HepG2 (cell line): ENCODE results near the gene ANO10. TPM values are rescaled to one million over a fixed set of nuclear protein-coding genes. Genes with fewer than 3 reads are reported as not detected.
A peak's percentile ranks its signal among the peaks of the same experiment; 100 is the strongest.

Experiments used
- ATAC-seq: fragments of 200-7000 bp; cut with Tn5 transposase; 3 replicates; pipeline ENCODE4 v1.9.1; 2020; ENCODE audit warnings: mild to moderate bottlenecking, moderate library complexity
- BruUV-seq: library from RNA; stranded (reverse); fragments of 400-500 nt; replicated peaks from 2 replicates; lab custom pipeline; 2021; lab: Mats Ljungman, UMichigan
- CTCF ChIA-PET: fragments of 300-600 bp; formaldehyde crosslinking; extraction: SDS; loops from one replicate; lab custom pipeline; 2021; ENCODE audit warnings: low total read pairs, inconsistent platforms, low intra/inter-chr PET ratio; lab: Yijun Ruan, JAX
- POLR2A ChIA-PET: fragments of 350-600 bp; sonication (Branson Sonifier 250); formaldehyde crosslinking; loops from one replicate; lab custom pipeline; 2020; ENCODE audit warnings: antibody characterized with exemption, inconsistent platforms; lab: Yijun Ruan, JAX
- DNase-seq: peaks from one replicate; pipeline ENCODE4 v3.0.0-alpha.2; 2015; ENCODE audit warnings: low spot score
- FAIRE-seq: peaks from 3 replicates; lab custom pipeline; 2011; peaks lifted over from hg19 to GRCh38; lab: Jason Lieb, UNC
- H2AFZ ChIP-seq: one replicate; pipeline ENCODE4 v1.6.1; 2011; ENCODE audit warnings: low read length, inconsistent platforms
- H3K27ac ChIP-seq: fragments of 300-600 bp; 3 replicates; pipeline ENCODE4 v1.8.0; 2011; ENCODE audit warnings: mixed run types, mild to moderate bottlenecking, mixed read lengths, low read length, inconsistent platforms; ENCODE audit not compliant: insufficient read depth; ENCODE audit errors: extremely low read length
- H3K27me3 ChIP-seq, 2 experiments: fragments of 200-600 bp in 1 of 2; 2 replicates in 1 of 2; 3 replicates in 1 of 2; pipeline versions ENCODE4 v1.6.0 to v1.8.0; 2011; ENCODE audit warnings: low read length in 2 of 2, mild to moderate bottlenecking in 2 of 2, moderate library complexity in 2 of 2, inconsistent platforms in 1 of 2; ENCODE audit not compliant: insufficient read depth in 2 of 2, control insufficient read depth in 1 of 2
- H3K36me3 ChIP-seq, 2 experiments: fragments of 200-600 bp in 1 of 2; replicated peaks in 1 of 2; 2 replicates in 1 of 2; 3 replicates in 1 of 2; pipeline versions ENCODE4 v1.5.1 to v1.8.0; 2011; ENCODE audit warnings: low read length in 2 of 2, inconsistent platforms in 1 of 2; ENCODE audit not compliant: insufficient read depth in 2 of 2, control insufficient read depth in 1 of 2
- H3K4me1 ChIP-seq: 2 replicates; pipeline ENCODE4 v1.5.1; 2012; ENCODE audit warnings: low read length, inconsistent platforms; ENCODE audit not compliant: insufficient read depth
- H3K4me2 ChIP-seq: 2 replicates; pipeline ENCODE4 v1.6.0; 2011; ENCODE audit warnings: low read depth, low read length, inconsistent platforms
- H3K4me3 ChIP-seq, 3 experiments: fragments of 200-600 bp in 1 of 3; sonication (generic), shearing (Covaris generic) in 1 of 3; replicated peaks in 1 of 3; 2 replicates each; pipeline ENCODE4 v1.5.1; 2011 to 2016; ENCODE audit warnings: low read length in 3 of 3, inconsistent platforms in 2 of 3, low read depth in 2 of 3, mild to moderate bottlenecking in 2 of 3, control low read depth in 1 of 3, mixed read lengths in 1 of 3; ENCODE audit not compliant: insufficient read depth in 1 of 3
- H3K79me2 ChIP-seq: one replicate; pipeline ENCODE4 v1.6.1; 2011; ENCODE audit warnings: low read length, inconsistent platforms; ENCODE audit not compliant: insufficient read depth
- H3K9ac ChIP-seq: 2 replicates; pipeline ENCODE4 v1.6.0; 2011; ENCODE audit warnings: mild to moderate bottlenecking, low read depth, low read length, inconsistent platforms; ENCODE audit not compliant: insufficient read depth
- H3K9me3 ChIP-seq: 2 replicates; pipeline ENCODE4 v1.5.1; 2012; ENCODE audit warnings: mild to moderate bottlenecking, low read length
- H4K20me1 ChIP-seq: 2 replicates; pipeline ENCODE4 v1.6.0; 2011; ENCODE audit warnings: inconsistent platforms, mild to moderate bottlenecking, low read length, moderate library complexity; ENCODE audit not compliant: insufficient read depth
- FOSL2 ChIP-seq: sonication (generic); formaldehyde crosslinking; IDR thresholded peaks from 2 replicates; pipeline ENCODE4 v1.4.0; 2020; ENCODE audit warnings: missing genetic modification reagents
- RBAK ChIP-seq: sonication (generic); formaldehyde crosslinking; IDR thresholded peaks from 2 replicates; pipeline ENCODE4 v1.5.1; 2020; ENCODE audit warnings: mild to moderate bottlenecking, missing genetic modification reagents
- SOX13 ChIP-seq, 3 experiments: fragments of 450-650 bp in 1 of 3; sonication (generic) in 1 of 3; formaldehyde crosslinking in 1 of 3; IDR thresholded peaks in 2 of 3; conservative IDR thresholded peaks in 1 of 3; 2 replicates each; pipeline versions ENCODE4 v1.5.0 to v1.6.1; 2016 to 2020; ENCODE audit warnings: antibody characterized with exemption in 1 of 3, mild to moderate bottlenecking in 1 of 3, missing compliant biosample characterization in 1 of 3, missing genetic modification reagents in 1 of 3, moderate library complexity in 1 of 3
- ZNF354B ChIP-seq: sonication (generic); formaldehyde crosslinking; IDR thresholded peaks from 2 replicates; pipeline ENCODE4 v1.8.0; 2022; ENCODE audit warnings: mild to moderate bottlenecking, missing genetic modification reagents
- WGBS: methylation state at CpG from one replicate; pipeline ENCODE4 v1.1.6; 2017; ENCODE audit warnings: low lambda C conversion rate; 5-methylcytosine and 5-hydroxymethylcytosine counted together
- in situ Hi-C: cut with HindIII; loops from 2 replicates; pipeline ENCODE4 v1.10.0; 2017; ENCODE audit warnings: low pct_unique_long_range_greater_than_20kb; ENCODE audit not compliant: extremely low pct_ligation_motif_present
- intact Hi-C: fragments of 100-400 bp; cut with micrococcal nuclease; formaldehyde crosslinking; loops from one replicate; pipeline ENCODE4 v1.10.0; 2022; ENCODE audit not compliant: unreplicated experiment
- polyA plus RNA-seq, 8 experiments: library from polyadenylated mRNA; depleted of rRNA in 3 of 8; stranded (reverse) in 7 of 8; unstranded in 1 of 8; fragments of >200 nt; fragmentation: Illumina TruSeq in 4 of 8; extraction: Trizol in 4 of 8; gene quantifications; 2 replicates each; pipeline versions ENCODE4 v1.2.1 to v1.2.3, GENCODE V29; 2011 to 2016; ENCODE audit warnings: low read depth in 4 of 8, missing spikeins in 1 of 8, mixed read lengths in 1 of 8; ENCODE audit not compliant: insufficient read depth in 1 of 8
- total RNA-seq, 5 experiments: library from RNA; depleted of rRNA; stranded (reverse); fragments of >200 nt; fragmentation: Illumina TruSeq; extraction: Trizol; gene quantifications; 2 replicates each; pipeline ENCODE4 v1.2.3, GENCODE V29; 2016; ENCODE audit warnings: low read depth in 1 of 5
- TF ChIP-seq, protein P1 (sequence below): IDR thresholded peaks from 2 replicates; pipeline ENCODE4 v1.6.1; 2016; ENCODE audit warnings: low read depth

Gene ANO10
- total and polyA plus RNA-seq, 2 of the 13 experiments (the other 11 are each of a cell fraction or from before 2014, with no cell fraction given): 10.4 to 13.1 TPM

- H3K9me3 ChIP-seq: peaks cover 8% of the 10 kb centered on the region
- H3K4me1 ChIP-seq: peaks cover 10% of the 10 kb centered on the region
- no peak overlapping the region for H3K9ac ChIP-seq
- ChIA-PET POLR2A (no interaction called here), CTCF (no interaction called here)
- WGBS: 66% methylated on average over 3 of the region's 3 CpGs
- H3K4me2 ChIP-seq: no peak overlapping the region
- H3K36me3 ChIP-seq: no peaks in the 10 kb centered on the region
- no peaks in the 10 kb centered on the region for H4K20me1 ChIP-seq
- FAIRE-seq (no peak), ATAC-seq (no peak), DNase-seq (no peak)
- no peaks in the 10 kb centered on the region for H3K27me3 ChIP-seq
- intact Hi-C loops (no loop called here), in situ Hi-C loops (no loop called here)
- H2AFZ ChIP-seq: no peak overlapping the region
- no peak overlapping the region for H3K27ac ChIP-seq
- no peak overlapping the region for H3K4me3 ChIP-seq
- BruUV-seq: no TSS peak
- TF ChIP-seq, protein P1, sequence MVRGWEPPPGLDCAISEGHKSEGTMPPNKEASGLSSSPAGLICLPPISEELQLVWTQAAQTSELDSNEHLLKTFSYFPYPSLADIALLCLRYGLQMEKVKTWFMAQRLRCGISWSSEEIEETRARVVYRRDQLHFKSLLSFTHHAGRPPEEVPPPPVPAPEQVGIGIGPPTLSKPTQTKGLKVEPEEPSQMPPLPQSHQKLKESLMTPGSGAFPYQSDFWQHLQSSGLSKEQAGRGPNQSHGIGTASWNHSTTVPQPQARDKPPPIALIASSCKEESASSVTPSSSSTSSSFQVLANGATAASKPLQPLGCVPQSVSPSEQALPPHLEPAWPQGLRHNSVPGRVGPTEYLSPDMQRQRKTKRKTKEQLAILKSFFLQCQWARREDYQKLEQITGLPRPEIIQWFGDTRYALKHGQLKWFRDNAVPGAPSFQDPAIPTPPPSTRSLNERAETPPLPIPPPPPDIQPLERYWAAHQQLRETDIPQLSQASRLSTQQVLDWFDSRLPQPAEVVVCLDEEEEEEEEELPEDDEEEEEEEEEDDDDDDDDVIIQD (CRISPR knock-in tag): no peak
- TF ChIP-seq FOSL2: 0 out of 2 replicates have a peak, but pooled peaks have one; percentile 15
- TF ChIP-seq, all 625 proteins: peak for 1
- H3K79me2 ChIP-seq: no peaks in the 10 kb centered on the region
Measured at GRCh38 chr3:43423142-43423541, 198.7 kb downstream of the ANO10 start.

- in situ Hi-C loops: no loop called here
- no peak for FAIRE-seq
- H3K27ac ChIP-seq: no peak overlapping the region
Measured at GRCh38 chr3:43418601-43419272, 203.1 kb downstream of the ANO10 start.

More at GRCh38 chr3:43418601-43419272, 203.1 kb downstream of the ANO10 start:
- H4K20me1 ChIP-seq: no peaks in the 10 kb centered on the region
- H3K4me3 ChIP-seq: no peak overlapping the region
- H2AFZ ChIP-seq: no peak overlapping the region
- no peaks in the 10 kb centered on the region for H3K79me2 ChIP-seq
- no peaks in the 10 kb centered on the region for H3K36me3 ChIP-seq
- ChIA-PET POLR2A (no interaction called here), CTCF (no interaction called here)
- H3K9ac ChIP-seq: no peak overlapping the region
- no peaks in the 10 kb centered on the region for H3K9me3 ChIP-seq
- WGBS: 91% methylated on average over 8 of the region's 8 CpGs
- intact Hi-C loops: no loop called here
- H3K4me2 ChIP-seq: no peak overlapping the region
- ATAC-seq: no peak
- BruUV-seq: no TSS peak
- TF ChIP-seq SOX13 (IDR thresholded peaks at IDR 0.05) (no peak), SOX13 (CRISPR knock-in tag; conservative IDR thresholded peaks at IDR 0.05 in 1 of 2, IDR thresholded peaks at IDR 0.05 in 1 of 2) (no peak), RBAK (CRISPR knock-in tag) (peak; percentile 93), ZNF354B (CRISPR knock-in tag) (no peak)
- TF ChIP-seq, all 625 proteins: peak for 1
- peak; percentile 29 for DNase-seq
- peaks cover 24% of the 10 kb centered on the region for H3K4me1 ChIP-seq
- H3K27me3 ChIP-seq: no peaks in the 10 kb centered on the region
